ENCODE results near the gene ZSWIM3. TPM values are rescaled to one million over a fixed set of nuclear protein-coding genes. Genes with fewer than 3 reads are reported as not detected.
"Not testable (repeated sequence)": the region's sequence is repeated elsewhere in the genome, so short reads cannot be mapped to it uniquely, and the experiment has no call there.

The ZSWIM3 gene
- total RNA-seq, 2 donors from 2014 or later, result 3.0 to 6.1 TPM

DNA sequence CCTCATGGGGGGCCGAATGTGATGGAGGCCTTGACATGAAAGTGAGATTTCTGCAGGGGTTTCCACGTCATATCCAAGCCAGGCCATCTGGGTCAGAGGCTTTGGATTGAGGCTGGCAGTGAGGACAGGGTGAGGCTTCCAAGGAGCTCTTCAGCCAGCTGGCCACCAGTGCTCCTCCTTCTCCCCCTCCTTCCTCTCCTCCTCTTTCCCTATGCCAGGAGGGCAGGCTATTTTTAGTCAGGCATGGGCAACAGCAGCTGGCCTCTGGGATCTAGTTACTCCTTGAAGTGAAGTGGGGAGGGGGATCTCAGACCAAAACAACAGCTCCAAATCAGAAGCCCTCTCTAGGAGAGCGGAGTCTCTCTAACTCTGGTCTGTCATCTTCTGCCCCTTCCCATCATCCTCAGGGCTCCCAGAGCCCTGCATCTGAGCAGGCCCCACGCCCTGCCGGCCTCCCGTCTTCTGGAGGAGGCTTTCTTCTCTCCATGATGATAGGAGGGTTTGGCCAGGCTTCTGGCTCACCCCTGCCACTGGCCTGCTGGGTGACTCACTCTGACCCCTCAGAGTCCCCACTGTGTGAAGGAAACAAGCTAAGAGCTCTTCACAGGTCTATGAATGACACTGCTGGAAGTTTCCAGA is 30.9 kb upstream of the ZSWIM3 start:
- no peak for DNase-seq (ENCODE audit: low spot score)
- Histone ChIP-seq H3K4me3 (no peak overlapping the region), H3K9me3 (no peaks in the 10 kb centered on the region), H3K27ac (peak overlapping the region; percentile 84 to 91), H3K27me3 (replicated peaks; ENCODE audit: insufficient read depth) (no peaks in the 10 kb centered on the region), H3K36me3 (no peaks in the 10 kb centered on the region), H3K4me1 (ENCODE audit: control insufficient read depth in 1 of 2, low read depth in 2 of 2) (peaks cover 25 to 68% of the 10 kb centered on the region in 2 donors)
- ATAC-seq (ENCODE audit: insufficient number of reproducible peaks, low FRiP score, low read depth), result peak; percentile 15
- TF ChIP-seq, protein P1, sequence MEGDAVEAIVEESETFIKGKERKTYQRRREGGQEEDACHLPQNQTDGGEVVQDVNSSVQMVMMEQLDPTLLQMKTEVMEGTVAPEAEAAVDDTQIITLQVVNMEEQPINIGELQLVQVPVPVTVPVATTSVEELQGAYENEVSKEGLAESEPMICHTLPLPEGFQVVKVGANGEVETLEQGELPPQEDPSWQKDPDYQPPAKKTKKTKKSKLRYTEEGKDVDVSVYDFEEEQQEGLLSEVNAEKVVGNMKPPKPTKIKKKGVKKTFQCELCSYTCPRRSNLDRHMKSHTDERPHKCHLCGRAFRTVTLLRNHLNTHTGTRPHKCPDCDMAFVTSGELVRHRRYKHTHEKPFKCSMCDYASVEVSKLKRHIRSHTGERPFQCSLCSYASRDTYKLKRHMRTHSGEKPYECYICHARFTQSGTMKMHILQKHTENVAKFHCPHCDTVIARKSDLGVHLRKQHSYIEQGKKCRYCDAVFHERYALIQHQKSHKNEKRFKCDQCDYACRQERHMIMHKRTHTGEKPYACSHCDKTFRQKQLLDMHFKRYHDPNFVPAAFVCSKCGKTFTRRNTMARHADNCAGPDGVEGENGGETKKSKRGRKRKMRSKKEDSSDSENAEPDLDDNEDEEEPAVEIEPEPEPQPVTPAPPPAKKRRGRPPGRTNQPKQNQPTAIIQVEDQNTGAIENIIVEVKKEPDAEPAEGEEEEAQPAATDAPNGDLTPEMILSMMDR (IDR thresholded peaks at IDR 0.05), result no peak

DNA sequence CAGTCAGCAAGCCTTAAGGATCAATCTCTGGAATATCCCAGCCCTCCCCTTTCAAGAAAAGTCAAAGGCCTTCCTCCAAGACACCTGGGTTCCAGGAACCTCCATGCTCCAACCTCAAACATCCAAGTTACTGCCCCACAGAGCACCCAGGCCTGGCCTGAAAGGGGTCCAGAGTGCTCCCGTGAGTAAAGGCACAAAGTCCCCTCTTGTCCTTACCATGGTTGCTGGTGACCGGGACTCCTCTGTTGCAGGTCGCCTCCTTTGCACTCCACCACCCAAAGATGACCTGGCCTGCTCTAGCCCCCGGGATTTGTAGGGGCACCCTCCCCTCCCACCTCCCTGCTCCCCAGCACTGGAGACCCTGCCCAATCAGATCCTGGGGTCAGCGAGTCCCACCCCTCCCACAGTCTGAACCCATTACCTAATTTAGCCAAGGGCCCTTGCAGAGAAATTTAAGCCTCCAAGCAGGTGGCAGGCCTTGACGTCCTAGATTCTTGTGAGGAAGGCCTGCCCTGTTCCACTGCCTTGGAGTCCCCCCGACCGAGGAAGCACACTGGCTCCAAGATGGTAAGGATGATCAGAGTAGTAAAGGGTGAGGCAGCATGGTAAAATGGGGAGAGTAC is 30.3 kb upstream of the ZSWIM3 start, which contains the start of gene TNNC2:
TSS of gene TNNC2 (minus strand) at position 283 of the 623 bp plus-strand sequence. CDS start at position 219, 64 bp downstream.
- Histone ChIP-seq H3K36me3 (no peaks in the 10 kb centered on the region), H3K9me3 (no peaks in the 10 kb centered on the region), H3K4me1 (ENCODE audit: control insufficient read depth in 1 of 2, low read depth in 2 of 2) (peaks cover 25 to 65% of the 10 kb centered on the region in 2 donors), H3K27ac (peak within 1 kb of the TSS; percentile 84 to 91), H3K27me3 (replicated peaks; ENCODE audit: insufficient read depth) (no peaks in the 10 kb centered on the region), H3K4me3 (no peak within 1 kb of the TSS)
- DNase-seq (ENCODE audit: low spot score), result no peak
- TF ChIP-seq, protein P1 (IDR thresholded peaks at IDR 0.05), result no peak
- no peak for ATAC-seq (ENCODE audit: insufficient number of reproducible peaks, low FRiP score, low read depth)

DNA sequence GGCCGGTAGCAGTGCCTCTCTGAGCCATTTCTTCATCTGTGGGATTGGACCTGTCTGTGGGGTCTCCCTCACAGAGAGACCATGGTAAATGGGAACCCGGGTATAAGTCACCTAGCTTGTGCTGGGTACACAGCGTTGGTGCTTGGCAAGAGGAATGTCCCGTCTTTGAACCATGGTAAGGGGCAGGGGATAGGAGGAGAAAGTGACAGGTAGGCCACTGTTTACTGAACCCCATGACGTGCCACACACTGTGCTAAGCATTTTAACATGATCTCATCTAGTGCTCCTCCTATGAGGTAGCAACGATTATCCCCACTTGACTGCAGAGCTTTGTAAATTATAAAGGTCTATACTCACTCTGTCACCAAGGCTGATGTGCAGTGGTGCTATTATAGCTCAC is 29.7 kb upstream of the ZSWIM3 start:
- Histone ChIP-seq H3K27ac (peak overlapping the region; percentile 84 to 91), H3K4me1 (ENCODE audit: control insufficient read depth in 1 of 2, low read depth in 2 of 2) (peaks cover 29 to 64% of the 10 kb centered on the region in 2 donors), H3K9me3 (no peaks in the 10 kb centered on the region), H3K4me3 (no peak overlapping the region), H3K36me3 (no peaks in the 10 kb centered on the region), H3K27me3 (replicated peaks; ENCODE audit: insufficient read depth) (no peaks in the 10 kb centered on the region)
- TF ChIP-seq, protein P1 (IDR thresholded peaks at IDR 0.05), result no peak
- DNase-seq (ENCODE audit: low spot score) (no peak), ATAC-seq (ENCODE audit: insufficient number of reproducible peaks, low FRiP score, low read depth) (no peak)

DNA sequence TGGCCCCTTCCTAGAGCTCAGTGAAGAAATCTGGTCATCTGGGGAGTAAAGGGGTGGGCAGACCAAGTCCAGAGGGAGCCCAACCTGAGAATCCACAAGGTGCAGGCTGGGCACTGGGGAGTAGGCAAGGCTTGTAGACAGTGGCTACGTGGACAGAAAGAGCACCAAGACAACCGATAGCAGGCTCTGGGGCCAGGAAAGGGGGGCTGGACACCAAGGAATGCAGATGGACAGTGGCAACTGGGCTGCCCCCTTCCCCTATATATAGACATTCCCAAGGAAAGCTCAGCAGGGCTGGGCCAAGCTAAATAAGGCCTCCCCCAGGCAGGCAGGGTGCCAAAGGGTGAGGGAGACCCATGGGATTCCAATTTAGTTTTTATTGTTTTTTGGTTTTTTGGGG is 28.8 kb upstream of the ZSWIM3 start:
- TF ChIP-seq, protein P1 (IDR thresholded peaks at IDR 0.05), result no peak
- DNase-seq (ENCODE audit: low spot score), result no peak
- Histone ChIP-seq H3K36me3 (no peaks in the 10 kb centered on the region), H3K4me1 (ENCODE audit: control insufficient read depth in 1 of 2, low read depth in 2 of 2) (peaks cover 33 to 61% of the 10 kb centered on the region in 2 donors), H3K27me3 (replicated peaks; ENCODE audit: insufficient read depth) (no peaks in the 10 kb centered on the region), H3K9me3 (no peaks in the 10 kb centered on the region), H3K27ac (peak overlapping the region; percentile 84 to 91), H3K4me3 (no peak overlapping the region)
- no peak for ATAC-seq (ENCODE audit: insufficient number of reproducible peaks, low FRiP score, low read depth)

DNA sequence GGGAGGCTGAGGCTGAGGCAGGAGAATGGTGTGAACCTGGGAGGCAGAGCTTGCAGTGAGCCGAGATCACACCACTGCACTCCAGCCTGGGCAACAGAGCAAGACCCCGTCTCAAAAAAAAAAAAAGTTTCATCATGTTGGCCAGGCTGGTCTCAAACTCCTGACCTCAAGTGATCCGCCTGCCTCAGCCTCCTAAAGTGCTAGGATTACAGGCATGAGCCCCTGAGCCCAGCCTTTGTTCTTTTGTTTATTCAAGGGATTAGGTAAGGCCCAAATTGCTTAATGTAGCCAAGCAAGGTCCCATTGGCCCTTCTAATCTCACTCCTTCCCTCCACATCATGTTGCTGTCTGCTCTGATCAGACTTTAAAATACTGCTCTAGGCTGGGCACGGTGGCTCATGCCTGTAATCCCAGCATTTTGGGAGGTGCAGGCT is 27.7 kb upstream of the ZSWIM3 start:
- H3K36me3 ChIP-seq; DNase-seq (ENCODE audit: low spot score); H3K27me3 ChIP-seq (replicated peaks; ENCODE audit: insufficient read depth); H3K4me3 ChIP-seq; H3K9me3 ChIP-seq; ATAC-seq (ENCODE audit: insufficient number of reproducible peaks, low FRiP score, low read depth): not testable (repeated sequence)
- H3K4me1 ChIP-seq (ENCODE audit: control insufficient read depth in 1 of 2, low read depth in 2 of 2), result peaks cover 28 to 59% of the 10 kb centered on the region in 2 donors
- peak overlapping the region; percentile 84 to 91 for H3K27ac ChIP-seq
